ENCODE data around the gene SMURF2.
A peak's percentile ranks its signal among the peaks of the same experiment; 100 is the strongest.

Gene SMURF2

GRCh38 chr17:64534187-64534586 is 127.9 kb downstream of the SMURF2 start:
- peak; percentile 29; the same call in 1 of the 2 replicates for TF ChIP-seq CTCF (IDR thresholded peaks at IDR 0.05; ENCODE audit: low read depth, low read length)
- Histone ChIP-seq H3K36me3 (peaks cover 94% of the 10 kb centered on the region), H3K27me3 (no peaks in the 10 kb centered on the region), H3K4me1 (no peaks in the 10 kb centered on the region), H3K9me3 (no peaks in the 10 kb centered on the region), H3K4me3 (ENCODE audit: low read depth, low read length) (no peak overlapping the region)
- no peak for DNase-seq

GRCh38 chr17:64533784-64534183 is 128.3 kb downstream of the SMURF2 start:
- no peak for TF ChIP-seq CTCF (IDR thresholded peaks at IDR 0.05; ENCODE audit: low read depth, low read length)
- peaks cover 94% of the 10 kb centered on the region for H3K36me3 ChIP-seq
- no peak for DNase-seq

GRCh38 chr17:64532409-64532808 is 129.7 kb downstream of the SMURF2 start:
- Histone ChIP-seq H3K27me3 (no peaks in the 10 kb centered on the region), H3K9me3 (no peaks in the 10 kb centered on the region), H3K4me3 (ENCODE audit: low read depth, low read length) (no peak overlapping the region), H3K4me1 (no peaks in the 10 kb centered on the region), H3K36me3 (peaks cover 92% of the 10 kb centered on the region)
- no peak for DNase-seq
- no peak for TF ChIP-seq CTCF (IDR thresholded peaks at IDR 0.05; ENCODE audit: low read depth, low read length)

More at GRCh38 chr17:64533784-64534183, 128.3 kb downstream of the SMURF2 start:
- no peaks in the 10 kb centered on the region for H3K4me1 ChIP-seq
- no peaks in the 10 kb centered on the region for H3K27me3 ChIP-seq
- no peak overlapping the region for H3K4me3 ChIP-seq (ENCODE audit: low read depth, low read length)
- H3K9me3 ChIP-seq = no peaks in the 10 kb centered on the region

DNA sequence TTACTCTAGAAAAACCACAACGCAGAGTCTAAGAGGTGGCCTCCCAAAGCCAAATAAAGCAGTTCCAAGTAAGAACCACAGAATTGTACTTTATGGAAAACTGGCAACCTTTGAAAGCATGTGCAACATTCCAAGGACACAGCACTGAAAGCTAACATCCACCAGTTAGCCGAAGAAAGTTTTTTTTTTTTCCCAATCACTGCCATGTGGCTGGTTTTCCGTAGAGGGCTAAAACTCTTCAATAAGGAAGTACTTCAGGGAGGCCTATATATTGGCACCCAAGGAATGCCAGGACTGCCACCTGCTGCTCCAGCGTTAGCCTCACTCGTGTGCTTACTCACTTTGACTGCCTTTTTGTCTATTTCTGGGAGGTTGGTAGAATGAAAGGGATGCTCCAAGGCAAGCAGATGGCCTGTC is 130.1 kb downstream of the SMURF2 start:
- no peak for DNase-seq

GRCh38 chr17:64529221-64529620 is 132.9 kb downstream of the SMURF2 start:
- Histone ChIP-seq H3K9me3 (no peaks in the 10 kb centered on the region), H3K36me3 (peaks cover 94% of the 10 kb centered on the region), H3K4me3 (ENCODE audit: low read depth, low read length) (no peak overlapping the region), H3K4me1 (no peaks in the 10 kb centered on the region), H3K27me3 (no peaks in the 10 kb centered on the region)
- no peak for DNase-seq
- TF ChIP-seq CTCF (IDR thresholded peaks at IDR 0.05; ENCODE audit: low read depth, low read length) = no peak

More for the DNA sequence above, 130.1 kb downstream of the SMURF2 start:
- Histone ChIP-seq H3K4me3 (ENCODE audit: low read depth, low read length) (no peak overlapping the region), H3K27me3 (no peaks in the 10 kb centered on the region), H3K9me3 (no peaks in the 10 kb centered on the region), H3K4me1 (no peaks in the 10 kb centered on the region), H3K36me3 (peaks cover 92% of the 10 kb centered on the region)
- no peak for TF ChIP-seq CTCF (IDR thresholded peaks at IDR 0.05; ENCODE audit: low read depth, low read length)

DNA sequence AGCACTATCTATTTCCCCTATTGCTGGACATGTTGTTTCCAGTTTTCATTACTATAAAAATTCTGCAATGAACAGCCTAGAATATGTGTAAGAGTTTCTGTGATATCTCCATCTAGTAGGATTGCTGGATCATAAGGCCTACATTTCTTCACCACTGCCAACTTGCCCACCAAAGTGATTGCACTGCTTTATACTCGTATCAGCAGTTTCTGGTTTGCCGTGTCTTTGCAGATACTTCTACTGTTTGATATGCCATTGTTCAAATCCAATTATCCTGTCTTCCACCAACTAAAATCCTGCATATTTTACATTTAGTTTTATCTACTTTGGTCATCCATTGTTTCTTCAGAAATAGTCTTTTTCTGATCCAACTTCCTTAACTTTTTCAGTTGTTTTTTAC is 134.2 kb downstream of the SMURF2 start:
- Histone ChIP-seq H3K36me3 (peaks cover 93% of the 10 kb centered on the region), H3K4me3 (ENCODE audit: low read depth, low read length) (no peak overlapping the region), H3K4me1 (no peaks in the 10 kb centered on the region), H3K9me3 (no peaks in the 10 kb centered on the region), H3K27me3 (no peaks in the 10 kb centered on the region)
- no peak for DNase-seq
- TF ChIP-seq CTCF (IDR thresholded peaks at IDR 0.05; ENCODE audit: low read depth, low read length) = no peak
